GM21528 (cell line): Measurements from ENCODE around the gene SON.
"Not testable (repeated sequence)": the region's sequence is repeated elsewhere in the genome, so short reads cannot be mapped to it uniquely, and the experiment has no call there.

Source experiments
- ATAC-seq: cut with Tn5 transposase; IDR thresholded peaks from one replicate; pipeline ENCODE4 v1.9.1; 2021; ENCODE audit warnings: mild to moderate bottlenecking, moderate library complexity; ENCODE audit not compliant: unreplicated experiment, low FRiP score

SON gene

DNA sequence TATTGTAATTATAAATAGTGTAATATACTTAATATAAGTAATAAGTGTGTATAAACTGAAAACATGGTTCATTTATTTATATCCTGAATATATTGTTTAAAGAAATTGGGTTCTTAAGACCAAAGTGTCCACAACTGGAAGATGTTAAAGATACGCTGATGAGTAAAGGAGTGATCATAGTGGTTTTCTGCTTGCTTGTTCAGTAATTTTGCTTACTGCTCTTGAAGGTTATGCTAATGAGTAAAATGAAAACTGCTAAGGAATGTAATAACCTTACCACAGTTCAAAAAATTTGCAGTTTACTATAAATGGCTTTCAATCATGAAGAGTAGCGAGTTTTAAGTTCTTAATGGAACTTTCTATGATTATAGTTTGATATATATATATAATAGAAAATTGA, 23.7 kb downstream of the SON start:
- no peak for ATAC-seq

DNA sequence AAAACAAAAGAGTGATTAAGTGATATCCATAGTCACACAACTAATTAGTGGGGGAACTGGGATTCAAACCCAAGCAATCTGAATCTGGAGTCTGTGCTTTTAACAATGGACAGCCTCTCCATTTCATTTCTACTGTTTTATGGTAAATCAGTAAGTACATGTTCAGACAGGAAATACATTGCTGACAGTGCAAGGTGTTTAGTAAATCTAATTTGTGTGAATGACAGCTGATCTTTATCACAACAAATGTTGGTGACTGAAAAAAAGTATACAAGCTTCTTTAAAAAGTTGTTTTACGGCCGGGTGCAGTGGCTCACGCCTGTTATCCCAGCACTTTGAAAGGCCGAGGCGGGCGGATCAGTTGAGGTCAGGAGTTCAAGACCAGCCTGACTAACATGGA, 25.1 kb downstream of the SON start:
- ATAC-seq, result no peak

GRCh38 chr21:33568448-33568847, 25.6 kb downstream of the SON start:
- no peak for ATAC-seq

- ATAC-seq, result no peak
These were observed 27.2 kb downstream of the SON start for GRCh38 chr21:33569991-33570390.

DNA sequence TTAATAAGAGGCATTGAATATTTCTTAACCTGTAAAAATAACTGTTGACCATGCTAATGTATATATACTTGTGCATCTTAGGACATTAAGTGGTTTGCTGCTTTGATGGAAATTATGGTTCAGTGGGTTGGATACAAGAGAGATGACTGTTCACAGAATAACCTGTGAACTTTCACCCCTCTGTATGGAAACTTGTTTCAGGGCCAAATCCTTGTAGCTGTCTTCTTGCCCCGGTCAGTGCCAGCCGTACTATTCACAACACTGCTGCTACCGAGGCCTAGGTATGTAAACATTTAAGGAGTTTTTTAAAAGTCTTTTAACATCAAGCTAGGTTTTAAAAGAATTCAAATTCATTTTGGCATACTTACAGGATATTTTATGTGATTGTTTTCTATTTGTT, 29.5 kb downstream of the SON start:
- no peak for ATAC-seq

DNA sequence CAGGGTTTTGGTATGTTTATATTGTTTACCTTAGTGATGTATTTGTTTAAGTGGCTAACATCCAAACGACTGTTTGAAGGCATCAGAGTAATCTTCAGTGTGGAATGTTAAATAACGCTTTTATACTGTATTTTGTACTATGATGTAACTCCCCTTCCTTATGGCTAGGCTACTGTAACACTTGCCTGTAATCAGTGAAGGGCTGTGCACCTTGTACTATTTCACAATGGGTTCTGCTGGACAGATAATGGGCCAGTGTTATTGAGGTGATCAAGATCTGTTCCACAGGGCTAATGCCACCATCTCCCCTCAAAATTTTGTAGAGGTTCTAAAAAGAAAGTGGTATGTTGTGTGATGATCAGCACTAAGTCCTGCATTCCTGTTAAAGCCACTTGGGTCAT, 33.9 kb downstream of the SON start:
- not testable (repeated sequence) for ATAC-seq

DNA sequence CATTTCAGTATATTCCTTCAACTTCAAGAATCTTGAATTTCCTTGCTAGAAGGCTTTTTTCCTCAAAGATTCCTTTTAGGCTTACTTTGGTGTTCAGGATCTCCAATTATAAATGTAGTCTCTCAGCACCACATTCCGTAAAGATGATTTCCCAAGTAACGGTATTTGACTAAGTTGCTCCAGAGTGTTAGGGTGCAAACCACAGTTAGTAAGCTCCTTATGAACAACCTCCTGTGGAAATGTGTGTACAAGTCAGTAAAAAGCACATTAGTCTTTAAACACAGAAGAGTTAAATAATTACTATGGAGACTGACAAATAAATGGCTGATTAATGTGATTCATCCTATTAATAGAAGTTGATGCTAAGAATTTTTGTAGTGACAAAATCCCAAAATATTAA, 35.4 kb downstream of the SON start:
- no peak for ATAC-seq

- ATAC-seq, result no peak
These were observed 36.2 kb downstream of the SON start for GRCh38 chr21:33578959-33579542.

GRCh38 chr21:33584455-33584854, 41.6 kb downstream of the SON start:
- no peak for ATAC-seq

GRCh38 chr21:33586927-33587326, 44.1 kb downstream of the SON start:
- no peak for ATAC-seq

- ATAC-seq, result peak; percentile 47
These were observed 45.1 kb downstream of the SON start for GRCh38 chr21:33587792-33588484.

DNA sequence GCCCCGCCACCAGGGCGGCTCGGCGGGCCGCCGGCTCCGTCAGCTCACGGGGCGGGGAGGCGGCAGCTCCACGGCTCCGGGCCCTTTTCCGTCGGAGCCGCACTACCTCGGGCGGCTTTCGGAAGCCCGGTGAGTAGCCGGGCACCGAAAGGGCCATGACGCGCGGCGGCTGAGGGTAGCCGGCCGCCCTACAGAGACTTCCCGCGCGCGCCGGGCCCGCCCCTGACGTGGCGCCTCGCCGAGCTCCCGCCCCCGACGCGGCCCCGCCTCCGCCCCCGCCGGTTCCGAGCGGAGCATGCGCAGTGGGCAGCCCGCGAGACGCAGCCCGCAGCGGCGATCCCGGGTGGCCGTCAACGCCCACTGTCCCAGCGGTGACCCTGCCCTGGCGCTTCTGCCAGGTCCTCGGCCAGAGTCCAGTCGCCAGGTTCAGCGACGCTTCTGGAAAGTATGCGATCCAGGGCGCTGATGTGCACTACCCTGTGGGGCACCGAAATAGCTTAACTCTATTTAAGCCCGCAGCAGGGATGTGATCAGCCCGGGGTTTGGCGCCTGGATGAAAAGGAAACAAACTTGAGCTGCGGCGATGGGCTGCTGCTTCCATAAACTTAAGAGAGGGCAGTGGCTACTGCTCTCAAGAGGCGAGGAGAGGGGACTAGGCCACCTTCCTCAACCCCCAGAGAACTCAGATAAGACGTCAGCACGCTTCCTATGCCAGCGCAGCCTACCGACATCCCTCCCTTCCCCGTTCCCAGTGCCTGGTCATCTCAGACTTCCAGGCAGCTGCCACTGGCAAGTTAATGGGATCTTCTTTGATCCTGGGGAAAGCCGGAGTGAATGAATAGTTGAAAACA, 45.9 kb downstream of the SON start, which contains the start of gene DONSON:
Gene DONSON (minus strand): TSS at position 200 of the 851 bp plus-strand sequence. CDS start 43 bp downstream, at position 157.
- peak; percentile 82 for ATAC-seq

GRCh38 chr21:33598051-33598450, 55.2 kb downstream of the SON start:
- ATAC-seq, result no peak

DNA sequence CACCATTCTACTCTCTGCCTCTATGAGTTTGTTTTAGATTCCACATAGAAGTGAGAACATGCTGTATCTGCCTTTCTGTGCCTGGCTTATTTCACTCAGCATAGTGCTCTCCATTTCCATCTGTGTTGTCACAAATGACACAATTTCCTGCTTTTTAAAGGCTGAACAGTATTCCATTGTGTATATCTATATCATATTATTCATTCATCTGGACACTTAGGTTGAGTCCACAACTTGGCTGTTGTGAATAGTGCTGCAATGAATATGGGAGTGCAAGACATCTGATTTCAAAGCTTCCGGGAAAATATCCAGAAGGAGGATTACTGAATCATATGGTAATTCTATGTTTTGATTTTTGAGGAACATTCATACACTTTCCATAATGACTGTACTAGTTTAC, 65.7 kb downstream of the SON start:
- no peak for ATAC-seq

GRCh38 chr21:33611006-33611744, 68.3 kb downstream of the SON start:
- no peak for ATAC-seq

GRCh38 chr21:33617565-33617964, 74.7 kb downstream of the SON start:
- ATAC-seq, result not testable (repeated sequence)

DNA sequence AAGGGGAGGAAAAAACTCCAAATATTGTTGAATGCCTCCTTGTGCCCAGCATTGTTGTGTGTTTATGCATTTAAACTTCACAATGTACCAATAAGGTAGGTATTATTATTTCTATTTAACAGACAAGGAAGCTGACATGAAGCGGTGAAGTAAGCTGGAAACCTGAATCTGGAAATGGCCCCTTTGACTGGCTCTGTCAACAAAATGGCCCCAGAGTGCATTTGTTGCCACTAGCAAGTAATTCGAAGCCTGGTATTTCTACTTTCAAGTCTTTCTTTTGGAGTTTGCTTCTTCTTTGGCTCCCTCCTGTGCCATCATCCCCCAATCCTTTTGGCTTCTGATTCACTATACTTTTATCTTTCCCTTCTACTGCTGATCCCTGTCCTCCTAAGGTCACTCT, 75.6 kb downstream of the SON start:
- ATAC-seq, result no peak

- no peak for ATAC-seq
These were observed 76.9 kb downstream of the SON start for GRCh38 chr21:33619726-33620125.

- no peak for ATAC-seq
These were observed 79.4 kb downstream of the SON start for GRCh38 chr21:33622253-33622652.

- ATAC-seq, result not testable (repeated sequence)
These were observed 83.3 kb downstream of the SON start for GRCh38 chr21:33626151-33626550.
